PC-3 (cell line): Measurements from ENCODE around the gene MYLK3. TPM values are rescaled to one million over a fixed set of nuclear protein-coding genes. Genes with fewer than 3 reads are reported as not detected.
"Not testable (repeated sequence)": the region's sequence is repeated elsewhere in the genome, so short reads cannot be mapped to it uniquely, and the experiment has no call there.

Experiments used
- ATAC-seq: fragments of 200-7000 bp; cut with Tn5 transposase; 2 replicates; pipeline ENCODE4 v1.9.1; 2020; ENCODE audit warnings: mild to moderate bottlenecking, moderate library complexity
- BruUV-seq: library from RNA; stranded (reverse); fragments of 400-500 nt; replicated peaks from 2 replicates; lab custom pipeline; 2021; lab: Mats Ljungman, UMichigan
- CTCF ChIA-PET: fragments of 300-600 bp; sonication (Branson Sonifier 250); formaldehyde crosslinking; loops from one replicate; lab custom pipeline; 2022; ENCODE audit warnings: antibody characterized with exemption; lab: Charles Lee
- POLR2A ChIA-PET: fragments of 300-600 bp; sonication (Branson Sonifier 250); formaldehyde crosslinking; loops from one replicate; lab custom pipeline; 2022; ENCODE audit warnings: antibody characterized with exemption; ENCODE audit not compliant: unreplicated experiment; lab: Charles Lee
- DNase-seq: peaks from one replicate; pipeline ENCODE4 v3.0.0-alpha.2; 2015
- H2AFZ ChIP-seq: fragments of 300-600 bp; sonication (generic); 2 replicates; pipeline ENCODE4 v1.6.0; 2016; ENCODE audit warnings: antibody characterized with exemption, low read length
- H3F3A ChIP-seq: fragments of 300-600 bp; sonication (generic); one replicate; pipeline ENCODE4 v1.6.0; 2017; ENCODE audit warnings: antibody characterized with exemption, low read length, control low read depth, mild to moderate bottlenecking; ENCODE audit not compliant: unreplicated experiment
- H3K27ac ChIP-seq: fragments of 300-600 bp; sonication (generic); 2 replicates; pipeline ENCODE4 v1.5.1; 2016; ENCODE audit warnings: mild to moderate bottlenecking, low read length
- H3K27me3 ChIP-seq: fragments of 300-600 bp; sonication (generic); 2 replicates; pipeline ENCODE4 v1.6.1; 2016; ENCODE audit warnings: low read length, mixed read lengths
- H3K36me3 ChIP-seq: fragments of 300-600 bp; sonication (generic); 2 replicates; pipeline ENCODE4 v1.6.1; 2016; ENCODE audit warnings: low read depth, mixed run types, low read length, mixed read lengths
- H3K4me1 ChIP-seq: fragments of 300-600 bp; sonication (generic); 2 replicates; pipeline ENCODE4 v1.5.1; 2016; ENCODE audit warnings: low read length; ENCODE audit not compliant: insufficient read depth
- H3K4me2 ChIP-seq: fragments of 300-600 bp; sonication (generic); 2 replicates; pipeline ENCODE4 v1.6.0; 2016; ENCODE audit warnings: low read length
- H3K4me3 ChIP-seq: fragments of 300-600 bp; sonication (generic); 2 replicates; pipeline ENCODE4 v1.5.1; 2016; ENCODE audit warnings: mild to moderate bottlenecking, low read length, mixed read lengths
- H3K79me2 ChIP-seq: fragments of 300-600 bp; sonication (generic); 2 replicates; pipeline ENCODE4 v1.6.1; 2017; ENCODE audit warnings: low read length, mixed read lengths
- H3K9ac ChIP-seq: fragments of 300-600 bp; sonication (generic); 2 replicates; pipeline ENCODE4 v1.6.0; 2016; ENCODE audit warnings: mild to moderate bottlenecking, low read length
- H3K9me2 ChIP-seq: fragments of 300-600 bp; sonication (generic); replicated peaks from 2 replicates; pipeline ENCODE4 v1.6.1; 2016; ENCODE audit warnings: mixed run types, low read length, mixed read lengths
- H3K9me3 ChIP-seq: fragments of 300-600 bp; sonication (generic); 2 replicates; pipeline ENCODE4 v1.6.1; 2016; ENCODE audit warnings: low read length, mixed read lengths
- H4K20me1 ChIP-seq: fragments of 300-600 bp; sonication (generic); 2 replicates; pipeline ENCODE4 v1.6.1; 2016; ENCODE audit warnings: low read length, mixed read lengths
- CTCF ChIP-seq: fragments of 300-600 bp; sonication (generic); conservative IDR thresholded peaks from 2 replicates; pipeline ENCODE4 v1.5.1; 2017; ENCODE audit warnings: antibody characterized with exemption, low read depth, mild to moderate bottlenecking, low read length
- EZH2 ChIP-seq: fragments of 300-600 bp; sonication (generic); IDR thresholded peaks from one replicate; pipeline ENCODE4 v1.6.1; 2017; ENCODE audit warnings: antibody characterized with exemption, mild to moderate bottlenecking, low read length; ENCODE audit not compliant: unreplicated experiment
- EZH2phosphoT487 ChIP-seq: fragments of 300-600 bp; sonication (generic); IDR thresholded peaks from 2 replicates; pipeline ENCODE4 v1.6.1; 2018; ENCODE audit warnings: mild to moderate bottlenecking, antibody characterized with exemption, low read length, borderline replicate concordance
- intact Hi-C: fragments of 100-400 bp; cut with micrococcal nuclease; formaldehyde crosslinking; loops from 2 replicates; pipeline ENCODE4 v1.9.0; 2023
- total RNA-seq: library from RNA; depleted of rRNA; stranded (reverse); fragments of >200 nt; gene quantifications from 2 replicates; pipeline ENCODE4 v1.2.3, GENCODE V29; 2014

Gene MYLK3
- total RNA-seq, 1 experiment from 2014 or later, result under 0.01 TPM

- H3K27ac ChIP-seq, result no peak overlapping the region
- ATAC-seq (no peak), DNase-seq (peak; percentile 8)
- TSS peak; percentile 42 for BruUV-seq
- peaks cover 91% of the 10 kb centered on the region for H3K79me2 ChIP-seq
- peak overlapping the region; percentile 95 for H3K4me3 ChIP-seq
- TF ChIP-seq EZH2 (no peak), EZH2phosphoT487 (no peak), CTCF (no peak)
- peak overlapping the region; percentile 94 for H3K4me2 ChIP-seq
- H3K4me1 ChIP-seq, result peaks cover 23% of the 10 kb centered on the region
- H4K20me1 ChIP-seq, result peaks cover 62% of the 10 kb centered on the region
- intact Hi-C loops, result loop anchor here (5.0 kb wide), 1 partner anchor 115 kb away; no protein-coding TSS in a partner anchor
- H3K36me3 ChIP-seq, result peaks cover 13% of the 10 kb centered on the region
- POLR2A ChIA-PET, result interaction anchor here (0.7 kb wide), 1 partner anchor 276 kb away, joined by 3 read pairs; no protein-coding TSS in a partner anchor
- H2AFZ ChIP-seq, result no peak overlapping the region
- H3F3A ChIP-seq, result no peaks in the 10 kb centered on the region
- peak overlapping the region; percentile 89 for H3K9ac ChIP-seq
- H3K27me3 ChIP-seq, result no peaks in the 10 kb centered on the region
- CTCF ChIA-PET, result no interaction called here
- H3K9me3 ChIP-seq, result no peaks in the 10 kb centered on the region
- no peaks in the 10 kb centered on the region for H3K9me2 ChIP-seq
These were observed 60.7 kb downstream of the MYLK3 start for GRCh38 chr16:46687486-46687885.

GRCh38 chr16:46686815-46687473, 61.2 kb downstream of the MYLK3 start:
- Histone ChIP-seq H3F3A (no peaks in the 10 kb centered on the region), H3K27me3 (no peaks in the 10 kb centered on the region), H4K20me1 (peaks cover 58% of the 10 kb centered on the region), H2AFZ (no peak overlapping the region), H3K9me3 (no peaks in the 10 kb centered on the region), H3K9me2 (no peaks in the 10 kb centered on the region), H3K4me3 (peak overlapping the region; percentile 95), H3K4me2 (peak overlapping the region; percentile 94), H3K36me3 (peaks cover 9% of the 10 kb centered on the region; the same call in 1 of the 2 replicates), H3K27ac (no peak overlapping the region), H3K4me1 (peaks cover 21% of the 10 kb centered on the region), H3K9ac (peak overlapping the region; percentile 89), H3K79me2 (peaks cover 92% of the 10 kb centered on the region)
- TF ChIP-seq EZH2 (no peak), CTCF (no peak), EZH2phosphoT487 (no peak)
- ChIA-PET CTCF (no interaction called here), POLR2A (no interaction called here)
- no TSS peak for BruUV-seq
- DNase-seq, result no peak
- intact Hi-C loops, result loop anchor here (5.0 kb wide), 1 partner anchor 115 kb away; no protein-coding TSS in a partner anchor
- no peak for ATAC-seq

- H2AFZ ChIP-seq, CTCF ChIA-PET, H3K9me2 ChIP-seq, H3K9ac ChIP-seq, H3K4me2 ChIP-seq, H3K4me3 ChIP-seq, intact Hi-C loops, BruUV-seq, ATAC-seq, H3K4me1 ChIP-seq, H3K9me3 ChIP-seq, H3F3A ChIP-seq, DNase-seq, H3K27me3 ChIP-seq, POLR2A ChIA-PET, H3K27ac ChIP-seq: not testable (repeated sequence)
- Histone ChIP-seq H3K79me2 (peaks cover 47% of the 10 kb centered on the region), H3K36me3 (peaks cover 16% of the 10 kb centered on the region; the same call in 1 of the 2 replicates), H4K20me1 (peaks cover 27% of the 10 kb centered on the region)
These were observed 66.3 kb downstream of the MYLK3 start for GRCh38 chr16:46681867-46682266.

GRCh38 chr16:46677943-46678342, 70.2 kb downstream of the MYLK3 start:
- H4K20me1 ChIP-seq, H3K9me2 ChIP-seq, H3F3A ChIP-seq, BruUV-seq, POLR2A ChIA-PET, H3K4me3 ChIP-seq, H3K4me1 ChIP-seq, ATAC-seq, H3K9me3 ChIP-seq, H2AFZ ChIP-seq, H3K27ac ChIP-seq, H3K27me3 ChIP-seq, DNase-seq, H3K4me2 ChIP-seq, intact Hi-C loops, H3K79me2 ChIP-seq, H3K9ac ChIP-seq: not testable (repeated sequence)
- CTCF ChIA-PET, result interaction anchor here (0.6 kb wide), 1 partner anchor 9 kb away, joined by 7 read pairs; no protein-coding TSS in a partner anchor
- H3K36me3 ChIP-seq, result peaks cover 19% of the 10 kb centered on the region; the same call in 1 of the 2 replicates
